DMS114 treated with DMSO at 0.1 percent for 48 hours (cell line): ENCODE measurements around the gene SLC9C2.
"Not testable (repeated sequence)": the region's sequence is repeated elsewhere in the genome, so short reads cannot be mapped to it uniquely, and the experiment has no call there.

Source experiments
- DNase-seq: peaks from one replicate; lab custom pipeline; 2025; ENCODE audit not compliant: unreplicated experiment; lab: John Stamatoyannopoulos, UW

The SLC9C2 gene

GRCh38 chr1:173530795-173531693 is 71.8 kb downstream of the SLC9C2 start:
- DNase-seq: no peak

- no peak for DNase-seq
Measured at GRCh38 chr1:173529106-173529505, 73.8 kb downstream of the SLC9C2 start.

- DNase-seq: no peak
Measured at GRCh38 chr1:173527151-173527826, 75.6 kb downstream of the SLC9C2 start.

GRCh38 chr1:173525926-173526325 is 76.9 kb downstream of the SLC9C2 start:
- no peak for DNase-seq

GRCh38 chr1:173523329-173523728 is 79.5 kb downstream of the SLC9C2 start:
- no peak for DNase-seq

- no peak for DNase-seq
Measured at GRCh38 chr1:173520799-173521198, 82.1 kb downstream of the SLC9C2 start.

- DNase-seq: not testable (repeated sequence)
Measured at GRCh38 chr1:173514503-173514902, 88.4 kb downstream of the SLC9C2 start.

- DNase-seq: no peak
Measured at GRCh38 chr1:173509797-173510196, 93.1 kb downstream of the SLC9C2 start.

- no peak for DNase-seq
Measured at GRCh38 chr1:173508541-173508940, 94.3 kb downstream of the SLC9C2 start.

- no peak for DNase-seq
Measured at GRCh38 chr1:173507847-173508209, 95.0 kb downstream of the SLC9C2 start.

- no peak for DNase-seq
Measured at GRCh38 chr1:173507205-173507846, 95.5 kb downstream of the SLC9C2 start.

GRCh38 chr1:173506437-173506836 is 96.4 kb downstream of the SLC9C2 start:
- no peak for DNase-seq

GRCh38 chr1:173505391-173505790 is 97.5 kb downstream of the SLC9C2 start:
- DNase-seq: no peak

- no peak for DNase-seq
Measured at GRCh38 chr1:173504268-173504667, 98.6 kb downstream of the SLC9C2 start.

GRCh38 chr1:173503391-173503790 is 99.5 kb downstream of the SLC9C2 start:
- no peak for DNase-seq

- DNase-seq: no peak
Measured at GRCh38 chr1:173502104-173502503, 100.8 kb downstream of the SLC9C2 start.

- no peak for DNase-seq
Measured at GRCh38 chr1:173499729-173500128, 103.1 kb downstream of the SLC9C2 start.

- no peak for DNase-seq
Measured at GRCh38 chr1:173496757-173497320, 106.0 kb downstream of the SLC9C2 start.

GRCh38 chr1:173495609-173496267 is 107.1 kb downstream of the SLC9C2 start:
- no peak for DNase-seq

- DNase-seq: not testable (repeated sequence)
Measured at GRCh38 chr1:173493125-173493524, 109.7 kb downstream of the SLC9C2 start.

GRCh38 chr1:173491508-173491907 is 111.4 kb downstream of the SLC9C2 start:
- no peak for DNase-seq
